Peyer's patch (tissue), 4 donors: ENCODE data around the gene ZNF772.
"Not testable (repeated sequence)": the region's sequence is repeated elsewhere in the genome, so short reads cannot be mapped to it uniquely, and the experiment has no call there.

Experiments used
- CTCF ChIP-seq, 6 experiments: fragments of 450-650 bp in 4 of 6; fragments of 200-600 bp in 2 of 6; sonication (generic) in 1 of 6; IDR thresholded peaks; one replicate each; pipeline ENCODE4 v1.5.1; 2017 to 2019; ENCODE audit warnings: antibody characterized with exemption in 6 of 6, mild to moderate bottlenecking in 3 of 6, moderate library complexity in 1 of 6
- POLR2A ChIP-seq, 2 donors: fragments of 450-650 bp; IDR thresholded peaks; one replicate each; pipeline ENCODE4 v1.5.1; 2017; ENCODE audit warnings: antibody characterized with exemption in 2 of 2, mild to moderate bottlenecking in 2 of 2, moderate library complexity in 2 of 2

GRCh38 chr19:57499332-57499679, 21.9 kb upstream of the ZNF772 start:
- not testable (repeated sequence) for TF ChIP-seq CTCF, POLR2A (IDR thresholded peaks at IDR 0.05)
